Measurements from ENCODE around the gene PDIK1L. TPM values are rescaled to one million over a fixed set of nuclear protein-coding genes. Genes with fewer than 3 reads are reported as not detected.
"Not testable (repeated sequence)": the region's sequence is repeated elsewhere in the genome, so short reads cannot be mapped to it uniquely, and the experiment has no call there.

The PDIK1L gene
- polyA plus RNA-seq, 1 donor = 20.1 TPM

DNA sequence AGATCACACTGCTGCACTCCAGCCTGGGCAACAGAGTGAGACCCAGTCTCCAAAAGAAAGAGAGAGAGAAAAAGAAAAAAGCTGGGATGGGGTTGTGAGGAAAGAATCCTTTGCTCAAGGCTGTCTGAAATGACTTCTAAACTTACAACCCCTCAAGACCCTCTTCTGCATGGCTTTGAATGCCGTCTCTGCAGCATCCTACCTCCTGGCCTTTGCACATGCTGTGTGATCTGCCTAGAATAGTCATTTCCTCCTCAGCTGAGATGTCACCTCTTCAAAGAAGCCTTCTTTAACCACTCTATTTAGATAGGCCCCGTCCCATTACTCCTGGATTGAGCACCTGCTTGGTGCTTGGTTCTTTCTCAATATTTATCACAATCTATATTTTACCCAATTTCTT, 26.8 kb upstream of the PDIK1L start:
- DNase-seq = no peak

DNA sequence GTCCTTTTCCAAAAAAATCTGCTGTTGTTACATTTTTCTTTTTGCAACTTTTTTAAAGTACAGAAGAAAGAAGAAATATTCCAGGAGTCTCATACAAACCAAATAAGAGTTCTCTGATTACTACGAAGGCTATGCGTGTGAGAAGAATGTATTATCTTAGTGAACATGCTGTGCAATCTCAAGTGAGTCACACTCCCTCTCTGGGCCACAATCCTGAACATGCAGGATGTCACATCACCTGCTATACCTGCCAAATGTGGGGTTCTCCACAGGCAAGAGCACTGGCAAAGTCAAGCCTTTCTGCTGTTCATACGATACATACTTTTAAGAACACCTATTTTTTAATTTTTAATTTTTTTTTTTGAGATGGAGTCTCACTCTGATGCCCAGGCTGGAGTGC, 22.5 kb upstream of the PDIK1L start:
- DNase-seq = no peak

DNA sequence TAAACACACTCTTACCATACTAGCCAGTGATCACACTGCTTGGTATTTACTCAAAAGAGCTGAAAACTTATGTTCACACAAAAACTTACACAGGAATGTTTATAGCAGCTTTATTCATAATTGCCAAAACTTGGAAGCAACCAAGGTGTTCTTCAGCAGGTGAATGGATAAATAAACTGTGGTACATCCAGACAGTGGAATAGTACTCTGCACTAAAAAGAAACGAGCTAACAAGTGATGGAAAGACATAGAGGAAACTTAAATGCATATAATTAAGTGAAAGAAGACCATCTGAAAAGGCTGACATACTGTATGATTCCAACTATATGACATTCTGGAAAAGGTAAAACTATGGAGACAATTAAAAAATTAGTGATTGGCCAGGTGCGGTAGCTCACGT, 20.7 kb upstream of the PDIK1L start:
- DNase-seq = no peak

DNA sequence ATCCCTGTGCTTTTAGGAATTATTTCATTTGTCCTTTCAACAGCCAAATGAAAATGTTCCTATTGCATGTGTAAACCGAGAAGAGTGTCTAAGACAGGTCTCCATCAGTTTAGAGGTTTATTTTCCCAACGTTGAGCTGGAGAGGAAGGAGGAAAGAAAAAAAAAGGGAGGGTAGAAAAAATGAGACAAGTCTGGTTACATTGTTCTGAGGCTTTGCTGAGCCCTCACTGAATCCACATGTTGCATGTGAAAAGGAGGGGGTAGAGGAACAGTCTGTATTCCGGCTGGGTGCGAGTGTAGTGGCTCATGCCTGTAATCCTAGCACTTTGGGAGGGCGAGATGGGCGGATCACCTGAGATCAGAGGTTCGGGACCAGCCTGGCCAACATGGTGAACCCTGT, 19.2 kb upstream of the PDIK1L start:
- DNase-seq = no peak

DNA sequence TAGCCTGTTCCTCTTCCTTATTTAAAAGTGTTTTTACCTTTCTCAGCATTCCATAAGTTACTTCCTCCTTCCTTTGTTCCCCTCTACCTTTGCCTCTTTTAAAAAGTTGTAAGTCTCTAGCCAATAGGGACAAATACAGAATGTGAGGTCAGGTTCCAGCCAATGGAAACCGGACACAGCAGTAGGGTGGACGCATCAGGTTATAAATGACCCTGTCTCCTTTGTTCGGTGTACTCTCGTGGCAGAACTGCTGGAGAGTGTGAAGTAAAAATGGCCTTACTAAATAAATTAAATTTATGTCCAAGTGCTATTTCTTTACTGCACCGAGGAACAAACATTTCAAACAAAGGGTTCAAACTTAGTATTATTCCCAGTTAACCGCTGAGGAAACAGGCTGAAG, 18.1 kb upstream of the PDIK1L start:
- DNase-seq = not testable (repeated sequence)

DNA sequence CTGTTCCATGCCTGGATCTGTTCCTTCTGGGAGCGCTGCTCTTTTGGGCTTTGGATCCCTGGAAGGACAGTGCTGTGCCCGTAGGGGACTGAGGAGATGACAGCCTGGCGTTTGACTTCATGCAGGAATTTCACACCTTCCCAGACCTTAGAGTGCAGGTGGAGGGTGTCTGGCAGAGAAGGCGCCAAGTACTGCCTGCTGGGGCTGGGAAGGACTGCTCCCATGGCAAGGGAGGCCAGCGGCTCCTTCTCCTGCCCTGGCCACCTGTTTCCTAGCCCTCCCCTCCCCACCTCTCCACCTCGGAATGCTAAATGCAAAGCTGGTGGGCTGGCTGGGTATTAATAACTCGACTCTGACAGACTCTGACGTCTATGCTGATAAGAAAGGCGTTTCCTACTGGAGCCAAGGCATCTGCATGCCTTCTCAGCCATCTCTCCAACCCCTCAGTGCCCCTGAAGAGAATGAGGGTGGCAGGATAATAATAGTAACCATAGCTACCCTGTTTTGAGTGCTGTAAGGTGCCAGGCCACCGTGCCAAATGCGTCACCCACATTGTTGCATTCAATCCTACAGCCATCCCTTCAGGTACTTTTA, 17.5 kb upstream of the PDIK1L start:
- DNase-seq = no peak

DNA sequence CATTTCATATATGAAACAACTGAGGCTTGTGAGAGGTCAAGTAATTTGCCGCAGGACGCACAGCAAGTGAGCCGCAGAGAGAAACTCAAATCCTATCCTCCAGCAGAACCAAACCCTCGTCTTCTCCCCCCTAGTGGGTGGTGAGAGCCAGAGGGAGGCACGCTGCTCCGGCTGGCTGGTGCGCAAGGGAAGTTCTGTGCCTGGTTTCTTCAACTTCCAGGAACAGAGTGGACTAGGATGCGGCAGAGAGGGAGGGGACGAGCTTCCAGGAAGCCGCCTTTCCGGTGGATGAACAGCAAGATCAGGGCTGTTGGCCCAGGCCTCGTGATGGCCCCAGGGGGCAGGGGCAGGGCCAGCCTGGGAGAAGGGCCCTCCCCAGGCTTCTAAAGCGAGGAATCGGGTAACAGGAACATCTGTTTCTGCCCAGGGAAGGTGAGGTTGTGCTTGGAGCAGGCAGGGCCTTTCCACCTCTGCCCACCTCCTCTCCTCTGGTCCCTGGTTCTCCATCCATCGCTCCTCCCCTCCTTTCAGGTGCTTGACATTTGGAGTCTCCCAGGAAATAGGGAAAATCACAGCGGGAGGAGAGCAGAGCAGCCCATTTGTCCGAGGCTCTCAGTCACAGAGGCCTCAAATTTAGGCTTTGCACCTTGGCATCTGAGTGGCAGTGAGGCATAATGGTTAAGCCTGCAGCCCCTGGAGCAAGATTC, 16.8 kb upstream of the PDIK1L start:
- peak; percentile 13 for DNase-seq

DNA sequence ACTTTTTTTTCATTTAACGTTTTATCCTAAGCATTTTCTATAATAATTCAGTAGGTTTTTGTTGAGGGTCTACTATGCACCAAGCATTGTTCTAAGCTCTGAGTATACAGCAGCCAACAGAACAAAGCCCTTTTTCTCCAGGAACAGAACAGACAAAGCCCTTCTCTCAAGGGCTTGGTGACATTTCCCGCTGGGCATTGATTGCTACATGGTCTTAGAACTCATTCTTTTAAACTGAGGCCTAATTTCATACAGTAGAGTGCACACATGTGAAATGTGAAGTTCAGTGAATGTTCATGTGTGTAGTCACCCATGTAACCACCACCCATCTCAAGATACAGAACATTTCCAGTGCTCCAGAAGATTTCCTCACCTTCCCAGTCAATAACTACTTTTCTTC, 15.2 kb upstream of the PDIK1L start:
- no peak for DNase-seq

DNA sequence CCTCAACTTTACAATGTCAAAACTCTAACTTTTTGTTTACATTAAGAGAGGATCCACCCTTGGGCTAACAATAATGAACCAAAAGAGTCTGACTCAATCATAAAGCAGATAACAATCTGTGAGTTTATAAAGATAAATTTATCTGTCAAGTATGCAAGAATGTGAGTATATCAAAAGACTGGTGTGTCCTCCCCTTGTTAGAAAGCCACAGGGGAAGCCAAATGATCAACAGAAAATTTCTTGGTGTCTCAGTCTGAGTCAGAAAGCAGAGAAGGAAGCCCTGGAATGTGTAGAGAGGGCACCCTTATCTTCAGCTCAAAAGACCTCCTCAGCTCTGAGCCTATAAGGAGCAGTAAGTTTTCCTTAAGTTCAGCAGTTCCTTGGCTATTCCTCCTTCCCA, 13.9 kb upstream of the PDIK1L start:
- DNase-seq = no peak

DNA sequence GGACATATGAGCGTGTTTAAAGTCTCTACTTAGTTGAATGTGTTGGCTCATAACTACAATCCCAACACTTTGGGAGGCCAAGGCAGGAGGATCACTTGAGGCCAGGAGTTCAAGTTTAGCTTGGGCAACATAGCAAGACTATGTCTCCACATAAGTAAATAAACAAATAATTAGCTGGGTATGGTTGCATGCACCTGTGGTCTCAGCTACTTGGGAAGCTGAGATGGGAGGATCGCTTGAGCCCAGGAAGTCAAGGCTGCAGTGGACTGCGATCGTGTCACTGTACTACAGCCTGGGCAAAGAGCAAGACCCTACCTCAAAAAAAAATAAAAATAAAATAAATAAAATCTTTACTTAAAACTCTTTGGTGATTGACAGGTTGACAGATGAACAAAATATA, 13.0 kb upstream of the PDIK1L start:
- DNase-seq = no peak

DNA sequence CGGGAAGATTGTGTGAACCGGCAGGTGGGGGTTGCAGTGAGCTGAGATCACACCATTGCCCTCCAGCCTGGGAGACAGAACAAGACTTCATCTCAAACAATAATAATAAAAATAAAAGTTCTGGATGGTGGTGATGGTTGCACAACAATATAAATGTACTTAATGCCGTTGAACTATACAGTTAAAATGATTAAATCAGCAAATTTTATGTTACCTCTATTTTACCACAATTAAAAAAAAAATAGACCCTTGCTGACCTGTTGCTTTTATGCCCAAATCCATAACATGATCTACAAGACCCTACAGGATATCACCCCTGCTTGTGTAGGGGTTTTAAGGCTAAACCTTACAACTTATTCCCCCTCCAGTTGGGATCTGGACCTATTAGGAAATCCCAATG, 11.8 kb upstream of the PDIK1L start:
- DNase-seq = no peak

DNA sequence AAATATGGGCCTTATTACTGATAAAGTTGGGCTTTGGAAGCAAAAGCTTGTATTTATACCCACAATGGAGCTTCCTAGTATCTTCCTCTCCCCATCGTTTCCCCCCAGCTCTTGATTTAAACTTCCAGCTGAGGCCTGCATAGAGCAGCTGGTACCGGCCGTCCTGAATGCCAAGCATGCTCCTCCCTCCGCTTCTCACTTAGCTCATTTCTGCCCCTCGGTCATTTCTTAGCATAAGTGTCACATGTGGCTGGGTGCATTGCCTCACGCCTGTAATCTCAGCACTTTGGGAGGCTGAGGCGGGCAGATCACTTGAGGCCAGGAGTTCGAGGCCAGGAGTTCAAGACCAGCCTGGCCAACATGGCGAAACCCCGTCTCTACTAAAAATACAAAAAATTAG, 11.4 kb upstream of the PDIK1L start:
- DNase-seq = not testable (repeated sequence)

DNA sequence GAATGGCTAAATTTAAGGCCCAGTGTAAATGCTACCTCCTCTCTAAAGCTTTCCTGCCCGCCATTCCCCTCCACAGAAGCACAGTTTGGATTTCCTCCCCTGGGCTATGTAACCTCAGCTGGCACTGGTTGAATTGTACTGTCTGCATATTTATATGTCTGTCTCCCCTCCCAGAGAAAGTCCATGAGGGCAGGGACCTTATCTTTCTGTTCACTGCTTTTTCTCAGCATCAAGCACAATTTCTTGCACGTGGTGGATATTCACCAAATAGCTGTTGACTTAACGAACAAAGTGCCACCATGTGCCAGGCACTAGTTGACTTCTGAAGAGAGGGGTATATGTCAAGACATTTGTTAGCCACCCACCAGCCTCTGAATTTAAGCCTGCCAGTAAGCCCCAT, 9.5 kb upstream of the PDIK1L start:
- no peak for DNase-seq

DNA sequence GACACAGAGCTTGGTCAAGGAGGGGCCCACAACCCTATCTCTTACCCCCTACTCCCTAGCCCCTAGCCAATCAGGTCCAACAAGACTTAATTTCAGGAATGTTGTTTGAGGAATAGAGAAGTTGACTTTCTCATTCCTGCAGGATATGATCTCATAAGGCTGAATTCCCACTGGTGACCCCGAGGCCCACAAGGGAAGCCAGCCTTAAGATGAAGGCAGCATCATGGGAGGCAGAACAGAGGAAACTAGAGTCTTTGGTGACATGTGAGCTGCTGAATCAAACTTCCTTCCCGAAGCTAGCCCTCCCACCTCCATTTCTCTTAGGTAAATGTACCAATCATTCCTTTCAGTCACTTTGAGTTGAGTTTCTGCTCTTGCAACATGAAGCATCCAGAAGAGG, 9.1 kb upstream of the PDIK1L start:
- no peak for DNase-seq

DNA sequence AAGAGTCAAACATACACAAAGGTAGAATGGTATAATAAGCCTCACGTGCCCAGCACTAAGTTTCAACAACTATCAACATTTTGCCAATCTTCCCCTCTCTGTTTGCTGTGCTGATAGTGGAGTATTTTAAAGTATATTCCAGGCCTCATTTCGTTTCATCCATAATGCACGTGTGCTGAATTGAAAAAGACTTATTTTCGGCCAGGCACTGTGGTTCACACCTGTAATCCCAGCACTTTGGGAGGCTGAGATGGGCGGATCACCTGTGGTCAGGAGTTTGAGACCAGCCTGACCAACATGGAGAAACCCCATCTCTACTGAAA, 6.4 kb upstream of the PDIK1L start:
- not testable (repeated sequence) for DNase-seq

DNA sequence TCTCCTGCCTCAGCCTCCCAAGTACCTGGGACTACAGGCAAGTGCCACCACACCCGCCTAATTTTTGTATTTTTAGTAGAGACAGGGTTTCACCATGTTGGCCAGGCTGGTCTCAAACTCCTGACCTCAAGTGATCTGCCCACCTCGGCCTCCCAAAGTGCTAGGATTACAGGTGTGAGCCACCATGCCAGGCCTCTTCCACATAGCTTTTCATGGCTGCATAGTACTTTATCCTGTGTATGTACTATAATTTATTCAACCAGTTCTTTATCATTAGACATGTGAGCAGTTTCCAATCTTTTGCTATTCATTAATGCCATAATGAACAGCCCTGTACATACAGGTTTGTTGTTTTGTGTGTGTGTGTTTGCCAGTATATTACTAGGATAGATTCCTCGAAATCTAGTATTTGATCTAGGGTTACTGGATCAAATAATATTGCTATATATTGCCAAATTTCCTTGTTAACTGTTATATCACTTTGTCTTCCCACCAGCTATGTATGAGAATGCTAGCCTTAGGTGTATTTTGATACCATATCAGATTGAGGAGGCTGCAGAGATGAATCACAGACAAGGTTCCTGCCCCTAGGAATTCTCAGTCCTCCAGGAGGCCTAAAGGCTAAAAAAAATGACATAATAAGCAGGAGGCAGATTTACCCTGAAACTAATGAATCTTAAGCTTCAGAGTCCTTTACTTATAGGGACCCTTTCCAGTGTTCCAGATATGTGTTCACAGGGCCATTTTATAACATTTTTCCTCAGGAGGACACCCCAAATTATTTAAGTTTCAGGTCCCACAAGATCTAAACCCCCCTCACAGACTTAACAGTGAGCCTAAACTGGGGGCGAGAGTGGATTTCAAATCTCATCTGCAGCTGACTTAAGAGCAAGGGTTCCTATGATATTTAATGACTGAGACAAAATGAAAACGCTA, 2.1 kb upstream of the PDIK1L start:
- no peak for DNase-seq

DNA sequence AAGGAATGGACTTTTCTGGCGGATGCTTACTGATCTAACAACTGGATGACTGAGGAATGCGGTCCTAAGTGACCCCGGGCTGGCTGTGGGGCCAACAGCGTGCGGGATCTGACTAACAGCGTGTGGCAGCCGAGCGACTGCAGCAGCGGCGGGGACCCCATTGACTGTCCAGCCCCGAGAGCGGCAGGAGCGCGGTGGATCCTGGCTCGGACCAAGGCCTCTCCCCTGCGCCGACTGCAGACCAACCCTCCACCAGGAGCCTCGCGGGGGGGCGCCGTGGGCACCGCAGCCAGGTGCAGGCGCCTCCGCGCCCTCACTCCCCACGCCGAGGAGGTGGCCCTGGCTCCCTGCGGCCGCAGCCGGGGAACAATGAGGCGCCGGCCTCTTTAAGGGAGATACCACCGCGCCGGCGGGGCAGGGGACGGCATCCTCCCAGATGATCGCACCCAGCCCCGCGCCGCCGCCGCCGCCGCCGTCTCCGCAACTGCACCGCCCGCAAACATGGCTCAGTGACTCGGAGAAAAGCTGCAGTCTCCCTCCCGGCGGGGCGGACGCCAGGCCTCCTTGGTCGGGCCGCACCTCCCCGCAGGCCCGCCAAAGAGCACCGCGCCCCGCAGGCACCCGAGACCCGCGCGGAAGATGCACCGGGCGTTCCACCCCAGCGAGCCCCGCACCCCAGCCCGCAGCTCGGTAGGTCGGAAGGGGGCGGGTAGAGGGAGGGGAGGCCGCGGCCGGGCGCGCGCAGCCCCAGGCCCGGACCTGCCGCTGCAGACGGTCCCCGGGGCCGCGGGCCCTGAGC, 694 bp upstream of the PDIK1L start:
- peak; percentile 73 for DNase-seq

DNA sequence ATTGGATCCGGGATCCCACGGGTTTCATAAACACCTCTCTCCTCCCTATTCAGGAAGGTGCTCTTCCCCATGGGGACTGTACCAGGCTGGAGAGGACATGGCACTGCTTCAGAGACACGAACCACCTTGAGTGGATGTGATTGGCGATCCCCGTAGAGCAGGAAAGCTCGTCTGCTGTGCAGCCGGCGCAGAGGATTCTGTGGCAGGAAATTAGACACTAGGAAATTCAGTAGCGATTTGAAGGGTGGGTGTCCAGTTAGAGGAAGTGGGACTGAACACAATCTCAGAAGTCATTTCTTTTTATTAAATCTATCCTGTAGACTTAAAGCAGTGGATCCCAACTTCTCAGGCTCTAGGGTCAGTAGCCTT, 767 bp downstream of the PDIK1L start:
- DNase-seq = no peak

DNA sequence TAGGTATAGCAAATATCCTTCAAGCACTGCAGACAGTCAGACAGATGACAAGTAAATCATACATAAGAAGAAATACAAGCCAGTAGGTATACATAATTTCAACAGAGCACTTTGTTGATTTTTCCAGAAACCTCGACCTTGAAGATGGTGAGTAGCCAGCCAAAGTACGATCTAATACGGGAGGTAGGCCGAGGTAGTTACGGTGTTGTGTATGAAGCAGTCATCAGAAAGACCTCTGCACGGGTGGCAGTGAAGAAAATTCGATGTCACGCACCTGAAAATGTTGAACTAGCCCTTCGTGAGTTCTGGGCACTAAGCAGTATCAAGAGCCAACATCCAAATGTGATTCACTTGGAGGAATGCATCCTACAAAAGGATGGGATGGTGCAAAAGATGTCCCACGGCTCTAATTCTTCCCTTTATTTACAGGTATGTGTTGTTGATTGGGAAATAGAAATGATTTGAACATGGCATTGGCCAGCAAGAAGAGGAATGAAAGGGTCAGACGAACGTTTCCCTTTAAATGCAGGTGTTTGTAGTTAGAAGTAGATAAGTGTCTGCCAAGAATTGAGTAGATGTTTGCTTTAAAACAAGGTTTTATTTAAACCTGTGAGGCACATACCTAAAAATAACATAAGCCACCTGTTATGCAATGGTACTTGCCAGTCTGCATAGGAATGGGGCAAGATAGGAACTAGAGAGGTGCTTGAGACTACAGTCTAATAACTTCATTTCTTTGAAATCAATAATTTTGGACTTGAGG, 2.7 kb downstream of the PDIK1L start:
- DNase-seq = no peak

DNA sequence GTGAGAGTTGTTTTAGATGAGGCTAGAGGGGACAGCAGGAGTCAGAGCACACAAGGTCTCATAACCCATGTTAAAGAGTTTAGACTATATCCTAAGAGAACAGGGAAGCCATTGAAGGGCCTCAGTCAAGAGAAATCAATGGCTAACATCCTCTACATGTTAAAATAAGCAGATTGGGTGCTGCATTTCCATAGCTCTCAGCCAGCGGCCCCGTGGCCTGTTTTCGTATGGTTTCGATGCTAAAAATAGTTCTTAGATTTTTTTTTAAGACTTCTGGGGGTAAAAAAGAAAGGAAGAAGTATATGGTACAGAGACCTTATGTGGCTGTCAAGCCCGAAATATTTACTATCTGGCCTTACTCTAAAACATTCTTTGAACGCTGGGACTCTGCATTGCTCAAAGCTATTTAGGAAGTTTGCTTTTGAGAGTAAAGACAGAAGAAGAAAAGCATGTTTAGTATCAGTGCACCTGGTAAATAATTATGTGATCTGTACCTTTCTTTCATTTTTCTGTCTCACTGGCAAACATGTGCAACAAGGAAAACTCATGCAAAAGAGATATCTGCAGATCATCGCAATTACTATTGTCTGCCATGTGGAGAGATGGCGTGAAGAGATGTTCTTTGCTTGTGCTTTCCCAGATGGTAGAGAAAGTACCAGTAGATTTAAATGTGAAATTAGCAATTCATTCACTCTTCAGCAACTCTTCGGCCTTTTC, 8.4 kb downstream of the PDIK1L start:
- no peak for DNase-seq

All from left kidney (tissue), 2 donors.